Fibroblast of the aortic adventitia (primary cell): ENCODE results near the gene BNC2. TPM values are rescaled to one million over a fixed set of nuclear protein-coding genes. Genes with fewer than 3 reads are reported as not detected.

Experiments used
- DNase-seq: peaks from one replicate; pipeline ENCODE4 v3.0.0-alpha.2; 2010; ENCODE audit warnings: low read depth
- H3K4me3 ChIP-seq: 2 replicates; pipeline ENCODE4 v1.5.1; 2011; ENCODE audit warnings: low read depth, mild to moderate bottlenecking, control low read depth, low read length, moderate library complexity
- CTCF ChIP-seq: IDR thresholded peaks from 2 replicates; pipeline ENCODE4 v1.5.1; 2011; ENCODE audit warnings: mild to moderate bottlenecking, low read length, control low read depth, inconsistent platforms; ENCODE audit not compliant: insufficient read depth
- total RNA-seq: library from RNA; depleted of rRNA; stranded (reverse); fragments of >200 nt; gene quantifications from 2 replicates; pipeline ENCODE4 v1.2.3, GENCODE V29; 2012; ENCODE audit warnings: low replicate concordance

BNC2 gene
- total RNA-seq, 1 donor, result 53.3 TPM

- TF ChIP-seq CTCF, result no peak
- H3K4me3 ChIP-seq, result peak overlapping the region; percentile 60
- DNase-seq, result peak; percentile 88
These were observed 166.1 kb downstream of the BNC2 start for GRCh38 chr9:16704116-16705110.

DNA sequence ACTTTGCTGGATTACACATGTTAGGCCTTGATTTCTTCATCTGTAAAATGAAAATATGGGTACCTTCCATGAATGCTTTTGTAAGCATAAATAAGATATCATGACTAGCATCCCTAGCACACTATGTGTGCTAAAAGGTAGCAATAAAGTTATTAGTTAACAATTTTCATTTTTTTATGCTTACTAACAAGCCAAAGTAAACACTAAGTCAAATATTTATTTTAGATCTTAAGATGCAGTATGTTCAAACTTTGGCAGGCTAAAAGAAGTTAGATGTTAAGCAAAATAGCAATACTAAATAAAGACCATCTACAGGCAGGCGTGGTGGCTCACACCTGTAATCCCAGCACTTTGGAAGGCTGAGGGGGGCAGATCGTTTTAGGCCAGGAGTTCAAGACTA lies 169.1 kb downstream of the BNC2 start:
- no peak overlapping the region for H3K4me3 ChIP-seq
- no peak for DNase-seq
- no peak for TF ChIP-seq CTCF

- no peak for DNase-seq
- H3K4me3 ChIP-seq, result no peak overlapping the region
- TF ChIP-seq CTCF, result no peak
These were observed 176.9 kb downstream of the BNC2 start for GRCh38 chr9:16693616-16694015.

- no peak for TF ChIP-seq CTCF
- H3K4me3 ChIP-seq, result no peak overlapping the region
- DNase-seq, result no peak
These were observed 179.8 kb downstream of the BNC2 start for GRCh38 chr9:16690628-16691027.

- no peak for DNase-seq
- TF ChIP-seq CTCF, result no peak
- no peak overlapping the region for H3K4me3 ChIP-seq
These were observed 180.3 kb downstream of the BNC2 start for GRCh38 chr9:16690205-16690604.

GRCh38 chr9:16689351-16689938 lies 181.0 kb downstream of the BNC2 start:
- no peak overlapping the region for H3K4me3 ChIP-seq
- no peak for TF ChIP-seq CTCF
- DNase-seq, result no peak
